Gastroesophageal sphincter (tissue), 4 donors: Measurements from ENCODE around the gene GMEB1. TPM values are rescaled to one million over a fixed set of nuclear protein-coding genes. Genes with fewer than 3 reads are reported as not detected.
"Not testable (repeated sequence)": the region's sequence is repeated elsewhere in the genome, so short reads cannot be mapped to it uniquely, and the experiment has no call there.

Experiments
- ATAC-seq: fragments of 150-250 bp; one replicate; pipeline ENCODE4 v1.9.1; 2016; ENCODE audit warnings: mild to moderate bottlenecking, moderate library complexity
- H3K27ac ChIP-seq, 4 donors: fragments of 200-600 bp; sonication (generic) in 3 of 4; 1 replicate in 3 of 4; 2 replicates in 1 of 4; pipeline ENCODE4 v1.5.1; 2016 to 2019
- H3K27me3 ChIP-seq: fragments of 200-600 bp; sonication (generic); one replicate; pipeline ENCODE4 v1.5.1; 2019
- H3K36me3 ChIP-seq, 2 donors: fragments of 200-600 bp; sonication (generic); one replicate each; pipeline ENCODE4 v1.5.1; 2019; ENCODE audit warnings: control low read depth in 1 of 2
- H3K4me1 ChIP-seq, 3 donors: fragments of 200-600 bp; sonication (generic); 1 replicate in 2 of 3; 2 replicates in 1 of 3; pipeline ENCODE4 v1.5.1; 2016 to 2019; ENCODE audit warnings: control low read depth in 2 of 3
- H3K4me3 ChIP-seq, 2 donors: fragments of 200-600 bp; sonication (generic); one replicate each; pipeline ENCODE4 v1.5.1; 2019; ENCODE audit warnings: mild to moderate bottlenecking in 1 of 2, moderate library complexity in 1 of 2
- H3K9me3 ChIP-seq, 3 donors: fragments of 200-600 bp; sonication (generic); one replicate each; pipeline ENCODE4 v1.5.1; 2017 to 2019; ENCODE audit warnings: control low read depth in 2 of 3
- EP300 ChIP-seq: sonication (generic); formaldehyde crosslinking; IDR thresholded peaks from one replicate; pipeline ENCODE4 v1.6.1; 2017; ENCODE audit warnings: antibody characterized with exemption, mild to moderate bottlenecking
- POLR2A ChIP-seq, 2 donors: fragments of 450-650 bp; IDR thresholded peaks; one replicate each; pipeline ENCODE4 v1.6.1; 2017; ENCODE audit warnings: antibody characterized with exemption in 2 of 2, mild to moderate bottlenecking in 2 of 2, moderate library complexity in 1 of 2
- POLR2AphosphoS5 ChIP-seq: sonication (generic); formaldehyde crosslinking; IDR thresholded peaks from one replicate; pipeline ENCODE4 v1.6.1; 2017; ENCODE audit warnings: antibody characterized with exemption
- WGBS, 2 donors: methylation state at CpG; one replicate each; pipeline ENCODE4 v1.1.5; 2018; ENCODE audit warnings: low coverage in 1 of 2; 5-methylcytosine and 5-hydroxymethylcytosine counted together
- total RNA-seq, 4 donors: library from RNA; depleted of rRNA; stranded (reverse); fragments of >200 nt; gene quantifications; one replicate each; pipeline ENCODE4 v1.1.0, GENCODE V29; 2016
- TF ChIP-seq, protein P1 (sequence below), 4 experiments: fragments of 200-600 bp in 2 of 4; fragments of 450-650 bp in 2 of 4; sonication (generic) in 1 of 4; IDR thresholded peaks; one replicate each; pipeline ENCODE4 v1.5.1; 2017 to 2019; ENCODE audit warnings: antibody characterized with exemption in 4 of 4, mild to moderate bottlenecking in 2 of 4, moderate library complexity in 2 of 4

GMEB1 gene
- total RNA-seq, 4 donors from 2014 or later: 6.0 to 14.3 (median 10.0) TPM

DNA sequence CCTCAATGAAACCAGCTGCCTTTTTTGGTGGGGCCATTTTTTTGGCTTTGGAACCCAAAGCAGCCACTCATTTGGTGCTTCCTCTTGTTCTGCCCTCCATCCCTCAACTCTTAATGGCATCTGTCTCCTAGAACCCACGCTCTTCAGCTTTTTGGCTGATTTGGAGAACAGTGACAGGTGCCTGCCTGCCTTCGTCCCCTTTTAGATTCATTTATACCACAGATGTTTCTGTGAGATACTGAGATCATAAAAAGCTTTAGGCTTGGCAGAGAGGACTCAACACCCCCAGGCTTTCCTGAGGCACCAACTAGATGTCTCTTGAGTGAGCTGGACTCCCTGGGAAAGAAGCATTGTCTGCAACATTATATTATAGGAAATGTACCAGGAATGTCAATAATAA lies 47.8 kb downstream of the GMEB1 start:
- peaks cover 0 to 49% of the 10 kb centered on the region in 2 donors for H3K36me3 ChIP-seq
- no peak for ATAC-seq
- TF ChIP-seq POLR2A (IDR thresholded peaks at IDR 0.05): no peak
- TF ChIP-seq EP300: no peak
- TF ChIP-seq POLR2AphosphoS5: no peak
- TF ChIP-seq, protein P1, sequence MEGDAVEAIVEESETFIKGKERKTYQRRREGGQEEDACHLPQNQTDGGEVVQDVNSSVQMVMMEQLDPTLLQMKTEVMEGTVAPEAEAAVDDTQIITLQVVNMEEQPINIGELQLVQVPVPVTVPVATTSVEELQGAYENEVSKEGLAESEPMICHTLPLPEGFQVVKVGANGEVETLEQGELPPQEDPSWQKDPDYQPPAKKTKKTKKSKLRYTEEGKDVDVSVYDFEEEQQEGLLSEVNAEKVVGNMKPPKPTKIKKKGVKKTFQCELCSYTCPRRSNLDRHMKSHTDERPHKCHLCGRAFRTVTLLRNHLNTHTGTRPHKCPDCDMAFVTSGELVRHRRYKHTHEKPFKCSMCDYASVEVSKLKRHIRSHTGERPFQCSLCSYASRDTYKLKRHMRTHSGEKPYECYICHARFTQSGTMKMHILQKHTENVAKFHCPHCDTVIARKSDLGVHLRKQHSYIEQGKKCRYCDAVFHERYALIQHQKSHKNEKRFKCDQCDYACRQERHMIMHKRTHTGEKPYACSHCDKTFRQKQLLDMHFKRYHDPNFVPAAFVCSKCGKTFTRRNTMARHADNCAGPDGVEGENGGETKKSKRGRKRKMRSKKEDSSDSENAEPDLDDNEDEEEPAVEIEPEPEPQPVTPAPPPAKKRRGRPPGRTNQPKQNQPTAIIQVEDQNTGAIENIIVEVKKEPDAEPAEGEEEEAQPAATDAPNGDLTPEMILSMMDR (IDR thresholded peaks at IDR 0.05): no peak
- H3K27me3 ChIP-seq: no peaks in the 10 kb centered on the region
- H3K27ac ChIP-seq: no peak overlapping the region
- no peaks in the 10 kb centered on the region for H3K9me3 ChIP-seq
- no peak overlapping the region for H3K4me3 ChIP-seq
- H3K4me1 ChIP-seq: no peaks in the 10 kb centered on the region
- WGBS, 2 donors: 73 to 74% methylated on average over 2 of the region's 2 CpGs

DNA sequence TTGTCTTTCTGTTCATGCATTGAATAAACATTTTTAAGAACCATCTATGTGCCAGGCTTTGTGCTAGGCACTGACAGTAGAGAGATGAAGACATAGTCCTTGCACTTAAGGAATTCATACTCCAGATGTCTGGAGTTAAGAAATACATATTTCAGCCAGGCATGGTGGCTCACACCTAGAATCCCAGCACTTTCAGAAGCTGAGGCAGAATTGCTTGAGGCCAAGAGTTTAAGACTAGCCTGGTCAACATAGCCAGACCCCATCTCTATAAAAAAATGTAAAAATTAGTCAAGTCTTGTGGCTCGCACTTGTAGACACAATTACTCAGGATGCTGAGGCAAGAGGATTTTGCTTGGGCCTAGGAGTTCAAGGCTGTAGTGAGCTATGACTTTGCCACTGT lies 49.6 kb downstream of the GMEB1 start:
- no peaks in the 10 kb centered on the region for H3K4me1 ChIP-seq
- H3K36me3 ChIP-seq: peaks cover 0 to 32% of the 10 kb centered on the region in 2 donors
- H3K27ac ChIP-seq: no peak overlapping the region
- no peak for ATAC-seq
- no peaks in the 10 kb centered on the region for H3K27me3 ChIP-seq
- no peaks in the 10 kb centered on the region for H3K9me3 ChIP-seq
- TF ChIP-seq POLR2AphosphoS5 (no peak), POLR2A (IDR thresholded peaks at IDR 0.05) (no peak), EP300 (no peak)
- TF ChIP-seq, protein P1 (IDR thresholded peaks at IDR 0.05): no peak
- 93 to 100% methylated on average over 1 of the region's 1 CpG for WGBS, 2 donors
- H3K4me3 ChIP-seq: no peak overlapping the region

DNA sequence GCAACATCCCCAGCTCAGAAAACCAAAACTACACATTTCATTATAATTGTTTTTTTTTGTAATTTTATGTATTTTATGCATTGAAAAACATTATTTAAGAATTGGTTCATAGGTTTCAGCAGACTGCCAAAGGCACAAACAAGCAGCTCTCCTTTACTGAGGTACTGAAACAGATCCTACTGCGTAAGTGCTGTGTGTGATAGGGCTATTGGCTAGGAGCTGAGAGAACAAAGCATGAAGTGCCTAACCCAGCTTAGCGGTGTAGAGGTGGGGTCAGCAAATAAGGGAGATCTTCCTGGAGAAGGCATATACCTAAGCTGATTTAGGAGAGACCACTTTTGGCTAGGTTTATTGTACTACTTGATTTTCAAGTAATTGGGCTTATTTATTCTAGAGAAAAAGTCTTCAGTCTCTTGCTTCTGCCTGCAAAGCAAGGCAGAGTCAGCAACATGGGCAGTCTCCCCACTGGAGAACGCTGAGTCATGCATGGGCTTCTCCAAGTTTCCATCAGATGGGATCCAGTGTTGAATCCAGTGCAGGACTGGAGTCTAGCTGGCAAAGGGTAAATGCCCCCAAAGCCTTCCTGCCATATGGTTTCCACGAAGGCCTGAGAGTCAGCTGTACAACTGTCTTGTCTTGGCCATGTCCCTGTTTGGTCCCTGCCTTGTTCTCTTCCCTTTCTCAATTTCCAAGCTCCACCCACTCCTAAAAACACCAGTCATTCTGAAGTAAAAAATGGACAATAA lies 50.2 kb downstream of the GMEB1 start:
- Histone ChIP-seq H3K4me1 (no peaks in the 10 kb centered on the region), H3K27ac (no peak overlapping the region), H3K9me3 (no peaks in the 10 kb centered on the region), H3K36me3 (peaks cover 0 to 26% of the 10 kb centered on the region in 2 donors), H3K4me3 (no peak overlapping the region), H3K27me3 (no peaks in the 10 kb centered on the region)
- TF ChIP-seq EP300 (no peak), POLR2AphosphoS5 (no peak), POLR2A (IDR thresholded peaks at IDR 0.05) (no peak)
- TF ChIP-seq, protein P1 (IDR thresholded peaks at IDR 0.05): no peak
- 58 to 71% methylated on average over 3 to 4 of the region's 4 CpGs for WGBS, 2 donors
- no peak for ATAC-seq

DNA sequence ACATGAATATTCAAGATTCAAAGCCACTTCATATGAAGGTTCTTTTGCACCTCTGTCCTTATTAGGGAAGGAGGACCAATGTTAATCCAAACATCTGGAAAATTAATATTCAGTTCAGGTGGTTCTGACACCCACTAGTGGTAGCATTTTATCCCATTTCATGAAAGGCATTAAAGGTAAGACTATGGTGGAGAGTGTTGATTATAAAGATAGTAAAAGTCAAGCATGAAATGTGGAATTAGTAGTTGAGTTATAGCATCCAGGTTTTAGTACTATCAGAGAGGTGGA lies 50.7 kb downstream of the GMEB1 start:
- H3K27ac ChIP-seq: no peak overlapping the region
- ATAC-seq: no peak
- TF ChIP-seq POLR2AphosphoS5 (no peak), POLR2A (IDR thresholded peaks at IDR 0.05) (no peak), EP300 (no peak)
- TF ChIP-seq, protein P1 (IDR thresholded peaks at IDR 0.05): no peak
- H3K4me3 ChIP-seq: no peak overlapping the region
- no peaks in the 10 kb centered on the region for H3K4me1 ChIP-seq
- no peaks in the 10 kb centered on the region for H3K27me3 ChIP-seq
- peaks cover 0 to 21% of the 10 kb centered on the region in 2 donors for H3K36me3 ChIP-seq
- no peaks in the 10 kb centered on the region for H3K9me3 ChIP-seq

DNA sequence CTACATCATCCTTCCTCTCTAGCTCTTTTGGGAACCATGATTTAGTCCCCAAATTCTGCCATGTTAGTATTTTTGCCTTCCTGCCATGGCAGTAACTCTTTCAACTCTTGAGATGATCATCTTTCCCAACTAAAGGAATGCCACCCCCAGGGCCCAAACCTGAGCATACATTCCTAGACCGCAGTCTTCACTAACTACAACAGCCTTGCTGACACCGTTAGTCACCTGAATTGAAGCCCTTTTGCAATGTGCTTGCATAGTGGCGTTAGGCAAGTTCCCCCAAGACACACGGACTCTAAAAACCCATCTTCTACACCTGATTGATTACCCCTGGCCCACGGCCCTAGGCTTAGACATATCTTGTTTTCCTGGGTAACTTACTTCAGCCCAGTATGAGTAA lies 51.8 kb downstream of the GMEB1 start:
- no peaks in the 10 kb centered on the region for H3K4me1 ChIP-seq
- H3K36me3 ChIP-seq: peaks cover 0 to 10% of the 10 kb centered on the region in 2 donors
- TF ChIP-seq POLR2AphosphoS5 (no peak), EP300 (no peak), POLR2A (IDR thresholded peaks at IDR 0.05) (no peak)
- TF ChIP-seq, protein P1 (IDR thresholded peaks at IDR 0.05): no peak
- WGBS, 2 donors: 61% methylated on average over 5 of the region's 5 CpGs; no CpG with 5 or more reads in 1 of the 2 donors
- H3K4me3 ChIP-seq: no peak overlapping the region
- ATAC-seq: no peak
- no peaks in the 10 kb centered on the region for H3K9me3 ChIP-seq
- H3K27me3 ChIP-seq: no peaks in the 10 kb centered on the region
- no peak overlapping the region for H3K27ac ChIP-seq

DNA sequence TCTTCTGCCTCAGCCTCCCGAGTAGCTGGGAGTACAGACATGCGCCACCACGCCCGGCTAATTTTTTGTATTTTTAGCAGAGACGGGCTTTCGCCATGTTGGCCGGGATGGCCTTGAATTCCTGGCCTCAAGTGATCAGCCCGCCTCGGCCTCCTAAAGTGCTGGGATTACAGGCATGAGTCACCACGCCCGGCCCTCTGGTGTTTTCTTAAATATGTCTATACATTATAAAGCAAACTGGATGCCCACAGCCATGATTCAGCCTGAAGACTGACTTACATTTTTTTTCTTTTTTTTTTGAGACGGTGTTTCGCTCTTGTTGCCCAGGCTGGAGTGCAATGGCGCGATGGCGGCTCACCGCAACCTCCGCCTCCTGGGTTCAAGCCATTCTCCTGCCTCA lies 53.3 kb downstream of the GMEB1 start:
- H3K4me1 ChIP-seq, H3K36me3 ChIP-seq, H3K9me3 ChIP-seq, H3K27ac ChIP-seq, ATAC-seq, H3K4me3 ChIP-seq, H3K27me3 ChIP-seq: not testable (repeated sequence)
- WGBS, 2 donors: 93 to 95% methylated on average over 10 to 16 of the region's 18 CpGs

DNA sequence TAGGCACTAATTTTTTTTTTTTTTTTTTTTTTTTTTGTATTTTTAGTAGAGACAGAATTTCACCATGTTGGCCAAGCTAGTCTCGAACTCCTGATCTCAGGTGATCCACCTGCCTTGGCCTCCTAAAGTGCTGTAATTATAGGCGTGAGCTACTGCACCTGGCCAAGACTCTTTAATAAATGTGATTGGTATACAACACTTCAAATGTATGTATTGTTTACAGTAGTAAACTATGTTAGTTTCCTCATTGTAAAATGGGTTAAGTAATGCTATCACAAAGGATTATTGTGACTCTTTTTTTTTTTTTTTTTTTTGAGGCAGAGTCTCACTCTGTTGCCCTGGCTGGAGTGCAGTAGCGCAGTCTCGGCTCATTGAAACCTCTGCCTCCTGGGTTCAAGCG lies 56.8 kb downstream of the GMEB1 start:
- not testable (repeated sequence) for ATAC-seq, H3K4me1 ChIP-seq, H3K27me3 ChIP-seq, H3K36me3 ChIP-seq, H3K4me3 ChIP-seq, H3K27ac ChIP-seq, H3K9me3 ChIP-seq
- 91 to 96% methylated on average over 3 to 5 of the region's 5 CpGs for WGBS, 2 donors
